Fibroblast of skin of left quadriceps (primary cell): ENCODE data around the gene SH3GLB1.

ENCODE experiments used
- DNase-seq, 2 experiments: peaks; one replicate each; pipeline ENCODE4 v3.0.0-alpha.2; 2013; ENCODE audit warnings: low read depth in 2 of 2

SH3GLB1 gene

GRCh38 chr1:86733340-86733739, 29.0 kb downstream of the SH3GLB1 start:
- no peak for DNase-seq

- no peak for DNase-seq
Observed at GRCh38 chr1:86739648-86740509, 35.5 kb downstream of the SH3GLB1 start.

- no peak for DNase-seq
Observed at GRCh38 chr1:86741947-86742572, 37.7 kb downstream of the SH3GLB1 start.

- DNase-seq: no peak
Observed at GRCh38 chr1:86747304-86747703, 42.9 kb downstream of the SH3GLB1 start.

- DNase-seq: no peak
Observed at GRCh38 chr1:86748622-86749373, 44.4 kb downstream of the SH3GLB1 start.

- no peak for DNase-seq
Observed at GRCh38 chr1:86750076-86750475, 45.7 kb downstream of the SH3GLB1 start.

- DNase-seq: no peak
Observed at GRCh38 chr1:86750530-86750929, 46.2 kb downstream of the SH3GLB1 start.

GRCh38 chr1:86751923-86752322, 47.5 kb downstream of the SH3GLB1 start:
- DNase-seq: no peak

GRCh38 chr1:86753700-86754099, 49.3 kb downstream of the SH3GLB1 start:
- no peak for DNase-seq

GRCh38 chr1:86754265-86754974, 50.0 kb downstream of the SH3GLB1 start:
- DNase-seq: no peak

GRCh38 chr1:86756062-86756406, 51.7 kb downstream of the SH3GLB1 start:
- no peak for DNase-seq

- DNase-seq: no peak
Observed at GRCh38 chr1:86757272-86757984, 53.1 kb downstream of the SH3GLB1 start.

GRCh38 chr1:86758570-86758969, 54.2 kb downstream of the SH3GLB1 start:
- no peak for DNase-seq

- no peak for DNase-seq
Observed at GRCh38 chr1:86760199-86760598, 55.8 kb downstream of the SH3GLB1 start.

- DNase-seq: no peak
Observed at GRCh38 chr1:86762336-86762735, 58.0 kb downstream of the SH3GLB1 start.

GRCh38 chr1:86764523-86764922, 60.1 kb downstream of the SH3GLB1 start:
- DNase-seq: no peak

GRCh38 chr1:86765073-86765472, 60.7 kb downstream of the SH3GLB1 start:
- DNase-seq: no peak

- no peak for DNase-seq
Observed at GRCh38 chr1:86765674-86766073, 61.3 kb downstream of the SH3GLB1 start.

- no peak for DNase-seq
Observed at GRCh38 chr1:86768554-86768953, 64.2 kb downstream of the SH3GLB1 start.

- DNase-seq: no peak
Observed at GRCh38 chr1:86769065-86769464, 64.7 kb downstream of the SH3GLB1 start.
